Uterus (tissue), 2 donors: ENCODE results near the gene LBR.

ENCODE experiments used
- CTCF ChIP-seq, 4 experiments: fragments of 200-600 bp in 2 of 4; fragments of 450-650 bp in 2 of 4; sonication (generic) in 2 of 4; IDR thresholded peaks; one replicate each; pipeline ENCODE4 v1.5.1; 2016 to 2019; ENCODE audit warnings: antibody characterized with exemption in 4 of 4, mild to moderate bottlenecking in 2 of 4, moderate library complexity in 1 of 4
- POLR2A ChIP-seq, 2 donors: fragments of 450-650 bp; IDR thresholded peaks; one replicate each; pipeline ENCODE4 v1.6.1; 2016; ENCODE audit warnings: antibody characterized with exemption in 2 of 2, mild to moderate bottlenecking in 1 of 2, moderate library complexity in 1 of 2

- TF ChIP-seq CTCF (IDR thresholded peaks at IDR 0.05) (no peak), POLR2A (IDR thresholded peaks at IDR 0.05) (no peak)
These were observed 9.8 kb downstream of the LBR start for GRCh38 chr1:225418059-225418458.
